Ishikawa (cell line): Measurements from ENCODE around the gene HELZ.

Experiments
- CEBPB ChIP-seq: IDR thresholded peaks from 2 replicates; pipeline ENCODE4 v1.6.1; 2012
- CREB1 ChIP-seq: IDR thresholded peaks from 2 replicates; pipeline ENCODE4 v1.6.1; 2012; ENCODE audit warnings: low read depth
- EGR1 ChIP-seq: IDR thresholded peaks from 2 replicates; pipeline ENCODE4 v1.6.1; 2012
- EP300 ChIP-seq: IDR thresholded peaks from 2 replicates; pipeline ENCODE4 v1.6.1; 2012; ENCODE audit warnings: borderline replicate concordance
- FOXM1 ChIP-seq: IDR thresholded peaks from 2 replicates; pipeline ENCODE4 v1.6.1; 2012; ENCODE audit warnings: low read depth, borderline replicate concordance
- MAX ChIP-seq: IDR thresholded peaks from 2 replicates; pipeline ENCODE4 v1.6.1; 2012
- NFIC ChIP-seq: IDR thresholded peaks from 2 replicates; pipeline ENCODE4 v1.6.1; 2012
- RAD21 ChIP-seq: IDR thresholded peaks from 2 replicates; pipeline ENCODE4 v1.6.1; 2012; ENCODE audit warnings: low read depth
- REST ChIP-seq: IDR thresholded peaks from 2 replicates; pipeline ENCODE4 v1.6.1; 2012; ENCODE audit warnings: low read depth, mild to moderate bottlenecking
- TAF1 ChIP-seq: IDR thresholded peaks from 2 replicates; pipeline ENCODE4 v1.6.1; 2012; ENCODE audit warnings: low read depth, mild to moderate bottlenecking
- TCF12 ChIP-seq: IDR thresholded peaks from 2 replicates; pipeline ENCODE4 v1.6.1; 2012; ENCODE audit warnings: low read depth
- TEAD4 ChIP-seq: IDR thresholded peaks from 2 replicates; pipeline ENCODE4 v1.6.1; 2012
- USF1 ChIP-seq: IDR thresholded peaks from 2 replicates; pipeline ENCODE4 v1.6.1; 2012
- YY1 ChIP-seq: IDR thresholded peaks from 2 replicates; pipeline ENCODE4 v1.6.1; 2012; ENCODE audit warnings: low read depth
- ZBTB7A ChIP-seq: IDR thresholded peaks from 2 replicates; pipeline ENCODE4 v1.6.1; 2012; ENCODE audit warnings: low read depth

The HELZ gene

GRCh38 chr17:67058036-67058435 is 187.0 kb downstream of the HELZ start:
- TF ChIP-seq USF1, result no peak
- TF ChIP-seq TEAD4, result no peak
- no peak for TF ChIP-seq CREB1
- TF ChIP-seq EGR1, result no peak
- no peak for TF ChIP-seq TAF1
- no peak for TF ChIP-seq YY1
- TF ChIP-seq NFIC, result no peak
- TF ChIP-seq CEBPB, result no peak
- no peak for TF ChIP-seq ZBTB7A
- no peak for TF ChIP-seq EP300
- no peak for TF ChIP-seq MAX
- TF ChIP-seq RAD21, result no peak
- TF ChIP-seq TCF12, result no peak

GRCh38 chr17:67056746-67057490 is 188.1 kb downstream of the HELZ start:
- TF ChIP-seq ZBTB7A, result no peak
- no peak for TF ChIP-seq REST
- no peak for TF ChIP-seq CREB1
- no peak for TF ChIP-seq FOXM1
- TF ChIP-seq EGR1, result no peak

GRCh38 chr17:67055811-67056745 is 188.9 kb downstream of the HELZ start:
- TF ChIP-seq ZBTB7A, result no peak
- no peak for TF ChIP-seq CEBPB
- no peak for TF ChIP-seq MAX
- no peak for TF ChIP-seq EGR1
- no peak for TF ChIP-seq YY1

- TF ChIP-seq EP300 (no peak), TCF12 (no peak), TAF1 (no peak), CREB1 (no peak), EGR1 (no peak), TEAD4 (no peak), MAX (no peak), RAD21 (no peak), CEBPB (no peak), NFIC (no peak)
Measured at GRCh38 chr17:67055041-67055443, 190.0 kb downstream of the HELZ start.

DNA sequence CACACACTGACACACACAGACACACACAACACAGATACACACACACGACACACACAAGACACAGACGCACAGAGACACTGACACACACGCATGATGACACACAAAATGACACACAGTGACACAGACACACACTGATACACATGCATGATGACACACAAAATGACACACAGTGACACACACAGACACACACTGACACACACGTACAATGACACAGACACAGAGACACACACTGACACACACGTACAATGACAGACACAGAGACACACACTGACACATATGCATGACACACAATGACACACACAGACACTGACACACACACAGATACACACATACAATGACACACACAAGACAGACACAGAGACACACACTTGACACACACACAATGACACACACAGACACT is 190.4 kb downstream of the HELZ start:
- TF ChIP-seq TAF1 (no peak), TEAD4 (no peak), NFIC (no peak), EGR1 (no peak)

- TF ChIP-seq REST, result no peak
- TF ChIP-seq YY1, result no peak
- no peak for TF ChIP-seq EP300
- no peak for TF ChIP-seq RAD21
- TF ChIP-seq USF1, result no peak
- TF ChIP-seq TAF1, result no peak
- no peak for TF ChIP-seq ZBTB7A
- no peak for TF ChIP-seq MAX
- TF ChIP-seq FOXM1, result no peak
- no peak for TF ChIP-seq NFIC
- no peak for TF ChIP-seq EGR1
- no peak for TF ChIP-seq TCF12
- no peak for TF ChIP-seq CEBPB
- TF ChIP-seq TEAD4, result no peak
- no peak for TF ChIP-seq CREB1
Measured at GRCh38 chr17:67054011-67054591, 190.9 kb downstream of the HELZ start.
